SK-N-MC (cell line): ENCODE measurements around the gene DLGAP1.

Experiments
- DNase-seq: peaks from one replicate; pipeline ENCODE4 v3.0.0-alpha.2; 2011; ENCODE audit warnings: low read depth, low spot score
- H3K27ac ChIP-seq: fragments of 200-600 bp; sonication (generic); 2 replicates; pipeline ENCODE4 v1.5.1; 2016; ENCODE audit warnings: mixed run types
- H3K36me3 ChIP-seq: fragments of 200-600 bp; sonication (generic); 2 replicates; pipeline ENCODE4 v1.6.1; 2017; ENCODE audit warnings: antibody characterized with exemption, low read length, mixed read lengths; ENCODE audit not compliant: insufficient read depth
- H3K4me3 ChIP-seq: fragments of 200-600 bp; sonication (generic); 2 replicates; pipeline ENCODE4 v1.5.1; 2016
- H3K9ac ChIP-seq: fragments of 200-600 bp; sonication (generic); 2 replicates; pipeline ENCODE4 v1.8.0; 2017; ENCODE audit warnings: mixed run types, mixed read lengths; ENCODE audit not compliant: insufficient read length
- H3K9me3 ChIP-seq: fragments of 200-600 bp; sonication (generic); 2 replicates; pipeline ENCODE4 v1.6.1; 2017; ENCODE audit warnings: low read depth, mild to moderate bottlenecking, antibody characterized with exemption, low read length, moderate library complexity, mixed read lengths
- EZH2 ChIP-seq: fragments of 200-600 bp; sonication (generic); IDR thresholded peaks from one replicate; pipeline ENCODE4 v1.6.1; 2017; ENCODE audit warnings: antibody characterized with exemption
- FOXP2 ChIP-seq: optimal IDR thresholded peaks from 2 replicates; pipeline ENCODE3; 2011; ENCODE audit warnings: mild to moderate bottlenecking, moderate library complexity; ENCODE audit not compliant: insufficient read depth; ENCODE audit errors: extremely low read length, control extremely low read depth
- POLR2AphosphoS5 ChIP-seq: IDR thresholded peaks from 2 replicates; pipeline ENCODE4 v1.6.1; 2012; ENCODE audit warnings: mild to moderate bottlenecking, low read depth, low read length, borderline replicate concordance

Gene DLGAP1

DNA sequence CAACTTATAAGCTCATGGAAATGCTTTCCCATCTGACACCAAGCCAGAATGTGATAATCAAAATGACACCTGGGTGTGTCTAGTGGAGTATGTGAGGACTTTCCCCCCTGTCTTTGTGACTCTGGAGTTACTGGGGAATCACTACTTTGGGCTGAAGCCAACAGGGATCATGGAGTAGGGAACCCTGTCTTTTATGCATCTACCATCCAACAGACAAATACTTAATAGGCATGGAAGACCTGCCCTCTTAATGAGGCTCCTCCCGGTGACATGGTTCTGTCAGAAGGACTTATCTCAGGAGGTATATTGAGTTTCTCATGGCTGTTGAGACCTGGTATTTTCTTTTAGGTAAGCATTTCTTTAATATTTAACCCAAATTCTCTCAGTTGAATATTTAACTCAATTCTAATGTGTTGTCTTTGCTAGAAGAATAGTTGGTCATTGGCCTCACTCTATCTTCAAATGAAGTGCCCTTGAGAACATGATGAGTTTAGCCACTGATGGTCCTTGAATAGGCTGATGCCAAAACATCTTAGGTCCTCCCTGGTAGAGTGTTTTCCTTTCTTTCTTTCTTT, 963.0 kb downstream of the DLGAP1 start:
- peak overlapping the region; percentile 44; the same call in 1 of the 2 replicates for H3K27ac ChIP-seq
- H3K36me3 ChIP-seq: no peaks in the 10 kb centered on the region
- H3K9ac ChIP-seq: no peak overlapping the region
- H3K4me3 ChIP-seq: no peak overlapping the region
- no peak for TF ChIP-seq FOXP2
- no peak for TF ChIP-seq EZH2
- no peak for TF ChIP-seq POLR2AphosphoS5
- no peak for DNase-seq
- H3K9me3 ChIP-seq: no peaks in the 10 kb centered on the region

DNA sequence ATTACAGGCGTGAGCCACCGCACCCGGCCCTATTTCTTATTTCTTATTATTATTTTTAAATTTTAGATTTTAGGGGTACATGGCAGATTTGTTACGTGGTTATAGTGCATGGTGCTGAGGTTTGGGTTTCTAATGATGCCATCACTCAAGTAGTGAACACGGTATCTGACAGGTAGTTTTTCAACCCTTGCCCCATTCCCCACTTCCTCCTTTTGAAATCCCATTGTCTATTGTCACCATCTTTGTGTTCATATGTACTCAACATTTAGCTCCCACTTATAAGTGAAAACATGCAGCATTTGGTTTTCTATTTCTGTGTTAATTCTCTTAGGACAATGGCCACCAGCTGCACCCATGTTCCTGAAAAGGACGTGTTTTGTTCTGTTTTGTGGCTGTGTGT, 965.6 kb downstream of the DLGAP1 start:
- no peaks in the 10 kb centered on the region for H3K9me3 ChIP-seq
- no peak for DNase-seq
- H3K36me3 ChIP-seq: no peaks in the 10 kb centered on the region
- no peak overlapping the region for H3K27ac ChIP-seq
- TF ChIP-seq EZH2 (no peak), POLR2AphosphoS5 (no peak), FOXP2 (no peak)
- H3K4me3 ChIP-seq: no peak overlapping the region
- H3K9ac ChIP-seq: no peak overlapping the region

DNA sequence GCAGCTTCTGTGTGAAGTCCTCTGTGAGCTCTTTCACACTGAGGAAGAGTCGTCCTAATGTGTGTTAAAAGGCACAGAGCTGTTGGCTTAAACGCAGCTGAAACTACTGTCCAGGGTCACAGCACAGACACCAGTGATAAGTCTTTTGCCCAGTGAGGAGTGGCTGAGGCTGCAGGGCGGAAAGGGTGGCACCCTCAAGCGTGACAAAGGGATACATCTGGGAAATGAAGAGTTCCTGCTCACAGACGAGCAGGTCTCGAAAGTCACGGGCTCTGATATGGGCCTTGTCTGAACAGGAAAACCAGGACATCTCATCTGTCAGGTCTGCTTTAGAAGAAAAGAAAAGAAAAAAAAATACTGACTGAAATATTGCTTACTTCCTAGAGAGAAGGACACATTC, 968.6 kb downstream of the DLGAP1 start:
- Histone ChIP-seq H3K9me3 (no peaks in the 10 kb centered on the region), H3K4me3 (no peak overlapping the region), H3K9ac (no peak overlapping the region), H3K36me3 (no peaks in the 10 kb centered on the region), H3K27ac (no peak overlapping the region)
- TF ChIP-seq FOXP2 (no peak), EZH2 (no peak), POLR2AphosphoS5 (no peak)
- DNase-seq: no peak

DNA sequence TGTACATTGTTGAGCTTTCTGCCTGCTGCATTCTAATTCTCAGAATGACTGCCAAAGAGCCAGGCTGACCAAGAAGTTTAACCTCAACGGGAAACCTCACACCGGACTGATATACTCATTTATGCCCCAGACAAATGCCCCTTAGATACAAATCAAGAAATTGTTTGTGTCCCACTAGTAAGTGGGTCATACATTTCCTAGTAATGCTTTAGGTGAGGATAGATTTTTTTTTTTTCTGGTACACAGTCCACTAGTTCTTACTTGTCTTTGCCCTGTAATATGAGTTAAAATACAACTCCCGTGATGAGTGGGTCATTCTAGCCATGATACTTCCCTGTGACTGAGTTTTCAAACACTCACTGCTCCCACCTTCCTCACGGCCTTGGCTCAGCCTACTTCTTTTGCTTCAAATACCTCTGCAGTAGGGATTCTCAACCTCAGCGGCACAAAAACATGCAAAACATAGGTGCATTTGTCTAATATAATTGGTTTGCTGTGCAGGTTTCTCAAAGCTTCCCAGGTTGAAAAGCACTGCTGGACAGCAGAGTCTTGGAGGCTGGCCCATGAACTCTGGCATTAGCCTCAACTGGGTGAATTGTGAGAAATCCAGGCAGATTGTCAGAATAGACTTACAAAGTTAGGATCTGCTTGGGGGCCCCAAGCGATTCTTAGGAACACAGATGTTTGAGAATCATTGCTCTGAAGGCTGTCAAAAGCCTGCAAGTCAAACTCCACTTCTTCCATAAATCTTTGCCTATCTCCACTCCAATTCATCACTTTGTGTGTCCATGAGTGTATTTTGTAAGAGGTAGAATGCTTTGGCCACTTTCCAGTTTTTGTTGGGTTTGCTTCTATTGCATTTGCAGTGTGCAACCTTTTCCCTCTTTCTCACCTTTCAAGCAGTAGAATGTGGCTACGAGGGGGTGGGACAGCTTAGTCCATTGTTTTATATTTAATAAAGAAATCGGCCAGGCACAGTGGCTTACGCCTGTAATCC, 969.7 kb downstream of the DLGAP1 start:
- Histone ChIP-seq H3K9me3 (no peaks in the 10 kb centered on the region), H3K4me3 (no peak overlapping the region), H3K36me3 (no peaks in the 10 kb centered on the region), H3K9ac (no peak overlapping the region), H3K27ac (no peak overlapping the region)
- TF ChIP-seq EZH2: no peak
- TF ChIP-seq POLR2AphosphoS5: no peak
- TF ChIP-seq FOXP2: no peak
- DNase-seq: no peak

DNA sequence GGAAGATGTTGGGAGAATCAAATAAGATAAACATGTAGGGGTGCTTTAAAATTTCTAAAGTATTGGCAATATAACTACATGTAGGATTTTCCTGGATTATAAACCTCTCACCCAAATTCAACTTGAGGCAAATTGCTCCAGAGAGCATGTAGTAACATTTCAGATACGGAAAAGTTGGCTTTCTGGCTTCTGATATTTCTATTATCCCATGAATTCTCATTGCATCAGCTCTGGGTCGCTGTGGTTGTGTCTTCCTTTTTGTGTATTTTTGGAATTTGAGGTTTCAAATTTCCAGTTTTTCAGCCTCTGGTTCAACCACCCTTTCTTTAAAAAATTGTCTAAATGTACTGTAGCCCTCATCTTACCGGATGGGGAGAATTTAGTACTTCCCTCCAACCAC, 972.8 kb downstream of the DLGAP1 start:
- H3K27ac ChIP-seq: no peak overlapping the region
- H3K9ac ChIP-seq: no peak overlapping the region
- TF ChIP-seq POLR2AphosphoS5 (no peak), EZH2 (no peak)
- H3K9me3 ChIP-seq: no peaks in the 10 kb centered on the region
- no peak overlapping the region for H3K4me3 ChIP-seq
- DNase-seq: no peak
- no peaks in the 10 kb centered on the region for H3K36me3 ChIP-seq

DNA sequence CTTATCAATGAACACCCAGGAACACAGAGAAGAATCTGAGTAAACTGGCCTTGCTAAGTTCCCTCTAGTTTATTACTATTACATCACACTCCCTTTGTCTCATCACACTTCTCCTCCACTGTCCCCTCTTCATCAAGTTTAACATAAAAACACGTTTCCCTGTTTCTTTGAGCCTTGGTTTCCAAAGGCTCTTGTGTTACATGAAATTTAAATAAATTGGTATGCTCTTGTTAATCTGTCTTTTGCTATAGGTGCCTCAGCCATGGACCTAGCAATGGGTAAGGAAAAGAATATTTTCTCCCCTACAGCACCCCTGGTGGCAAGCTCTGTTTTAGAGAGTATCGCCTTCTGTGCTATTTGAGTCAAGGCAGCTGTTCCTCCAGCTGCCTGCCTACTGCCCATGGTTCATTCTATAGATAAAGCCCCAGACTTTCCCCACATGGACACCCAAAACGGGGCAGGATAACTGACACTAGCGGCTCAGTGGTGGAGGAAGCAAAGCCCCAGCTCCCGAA, 973.4 kb downstream of the DLGAP1 start:
- Histone ChIP-seq H3K9me3 (no peaks in the 10 kb centered on the region), H3K36me3 (no peaks in the 10 kb centered on the region), H3K4me3 (no peak overlapping the region), H3K9ac (no peak overlapping the region), H3K27ac (no peak overlapping the region)
- TF ChIP-seq EZH2 (no peak), FOXP2 (no peak), POLR2AphosphoS5 (no peak)
- DNase-seq: no peak

DNA sequence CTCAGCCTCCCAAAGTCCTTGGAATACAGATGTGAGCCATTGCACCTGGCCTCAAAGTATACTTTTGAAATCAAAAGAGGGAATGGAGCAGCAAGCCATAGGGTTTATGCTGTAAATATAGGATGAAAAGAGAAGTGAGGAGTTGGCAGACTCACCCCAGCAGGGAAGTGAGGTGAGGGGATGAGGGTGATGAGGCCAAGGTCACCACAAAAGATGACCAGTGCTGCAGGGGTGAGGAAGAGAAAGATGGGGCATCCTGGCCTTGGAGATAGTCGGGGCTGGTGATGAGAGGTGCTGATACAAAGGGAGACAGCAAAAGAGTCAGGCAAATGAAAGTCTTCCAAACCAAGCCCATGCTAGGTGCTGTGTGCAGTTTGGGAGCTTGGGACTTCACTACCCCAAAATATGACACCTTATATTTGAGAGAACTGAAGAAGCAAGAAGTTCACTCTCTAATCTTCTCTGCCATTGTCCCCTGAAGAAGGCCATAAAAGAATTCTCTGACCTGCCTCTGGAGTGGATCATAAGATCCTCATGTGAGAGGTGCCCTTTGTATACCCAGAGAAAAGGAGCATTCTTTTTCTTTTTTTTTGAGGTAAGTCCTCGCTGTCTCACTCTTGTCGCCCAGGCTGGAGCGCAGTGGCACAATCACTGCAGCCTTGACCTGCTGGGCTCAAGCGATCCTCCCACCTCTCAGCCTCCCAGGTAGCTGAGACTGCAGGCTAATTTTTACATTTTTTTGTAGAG, 974.1 kb downstream of the DLGAP1 start:
- TF ChIP-seq POLR2AphosphoS5 (no peak), EZH2 (no peak), FOXP2 (no peak)
- no peak overlapping the region for H3K9ac ChIP-seq
- no peaks in the 10 kb centered on the region for H3K9me3 ChIP-seq
- H3K4me3 ChIP-seq: no peak overlapping the region
- H3K36me3 ChIP-seq: no peaks in the 10 kb centered on the region
- no peak overlapping the region for H3K27ac ChIP-seq
- DNase-seq: no peak

DNA sequence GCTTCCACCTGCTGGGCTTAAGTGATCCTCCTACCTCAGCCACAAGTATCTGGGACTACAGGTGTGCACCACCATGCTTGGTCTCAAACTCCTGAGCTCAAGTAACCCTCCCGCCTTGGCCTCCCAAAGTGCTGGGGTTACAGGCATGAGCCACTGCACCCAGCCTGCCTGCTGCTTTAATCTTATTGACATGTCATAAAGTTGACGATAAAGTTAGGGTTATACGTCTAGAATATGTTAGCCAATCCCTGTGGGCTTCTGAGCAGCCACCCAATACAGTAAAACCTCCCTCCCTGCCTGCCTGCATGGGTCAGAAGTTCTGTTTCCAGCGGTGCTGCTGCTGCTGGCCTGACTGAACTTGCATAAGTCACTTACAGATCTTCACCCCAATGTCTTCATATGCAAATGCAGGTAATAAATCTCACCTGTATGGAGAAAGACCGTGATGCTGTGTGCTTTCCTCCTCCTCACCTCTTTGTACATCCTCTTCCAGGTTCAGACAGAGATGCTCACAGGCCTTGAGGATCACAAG, 975.1 kb downstream of the DLGAP1 start:
- no peak for DNase-seq
- Histone ChIP-seq H3K9me3 (no peaks in the 10 kb centered on the region), H3K9ac (no peak overlapping the region), H3K27ac (no peak overlapping the region), H3K36me3 (no peaks in the 10 kb centered on the region), H3K4me3 (no peak overlapping the region)
- TF ChIP-seq EZH2: no peak
- TF ChIP-seq FOXP2: no peak
- TF ChIP-seq POLR2AphosphoS5: no peak
